RKO (cell line): ENCODE results near the gene NCAPD2.
A peak's percentile ranks its signal among the peaks of the same experiment; 100 is the strongest.
"Not testable (repeated sequence)": the region's sequence is repeated elsewhere in the genome, so short reads cannot be mapped to it uniquely, and the experiment has no call there.

ENCODE experiments used
- DNase-seq: peaks from one replicate; pipeline ENCODE4 v3.0.0-alpha.2; 2016; ENCODE audit warnings: low spot score

NCAPD2 gene

DNA sequence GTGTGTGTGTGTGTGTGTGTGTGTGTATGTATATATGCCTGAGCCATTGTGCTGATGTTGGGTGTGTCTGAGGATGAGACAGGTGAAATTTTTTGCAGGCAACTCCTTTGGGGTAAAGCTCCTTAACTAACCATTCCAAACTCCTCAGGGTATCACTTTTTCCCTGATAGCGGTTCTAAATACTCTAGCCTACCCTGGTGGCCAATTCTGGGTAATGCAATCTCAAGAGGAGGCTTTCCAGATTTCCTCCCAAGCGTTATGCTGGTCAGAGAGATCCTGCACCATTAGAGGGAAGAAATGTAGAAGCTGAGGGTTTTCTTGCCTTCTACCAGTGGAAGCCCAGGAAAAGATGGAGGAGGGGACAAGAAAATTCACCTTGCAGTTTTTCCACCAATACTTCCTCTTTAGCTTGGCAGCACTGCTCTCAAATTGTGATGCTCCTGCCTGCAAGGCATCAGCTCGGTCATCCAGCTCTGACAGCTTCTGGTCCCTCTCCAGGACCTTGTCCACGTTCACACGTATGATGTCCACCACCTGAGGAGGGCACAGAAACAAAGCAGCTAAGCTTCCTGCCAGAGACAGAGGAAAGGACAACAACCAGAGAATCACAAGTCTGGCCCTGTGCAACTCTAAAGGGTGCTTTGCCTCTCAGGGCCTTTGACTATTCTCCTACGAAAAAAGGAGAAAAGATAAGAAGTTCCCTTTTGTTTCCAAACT is 28.3 kb upstream of the NCAPD2 start:
- DNase-seq = peak; percentile 79

DNA sequence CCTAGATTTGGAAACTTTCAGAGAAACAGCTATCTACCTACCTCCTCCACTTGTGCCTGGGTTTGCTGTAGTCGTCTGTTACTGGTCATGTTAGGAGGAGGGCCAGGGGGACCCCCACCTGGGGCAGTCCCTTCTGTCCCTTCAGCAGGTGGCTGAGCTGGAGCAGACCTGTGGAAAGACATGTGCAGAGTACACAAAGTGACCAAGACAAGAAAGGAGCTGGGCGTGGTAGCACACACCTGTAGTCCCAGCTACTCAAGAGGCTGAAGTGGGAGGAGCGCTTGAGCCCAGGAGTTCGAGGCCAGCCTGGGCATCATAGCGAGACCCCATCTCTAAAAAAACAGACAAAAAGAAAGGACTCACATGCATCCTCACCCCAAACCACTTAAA is 27.7 kb upstream of the NCAPD2 start:
- no peak for DNase-seq

DNA sequence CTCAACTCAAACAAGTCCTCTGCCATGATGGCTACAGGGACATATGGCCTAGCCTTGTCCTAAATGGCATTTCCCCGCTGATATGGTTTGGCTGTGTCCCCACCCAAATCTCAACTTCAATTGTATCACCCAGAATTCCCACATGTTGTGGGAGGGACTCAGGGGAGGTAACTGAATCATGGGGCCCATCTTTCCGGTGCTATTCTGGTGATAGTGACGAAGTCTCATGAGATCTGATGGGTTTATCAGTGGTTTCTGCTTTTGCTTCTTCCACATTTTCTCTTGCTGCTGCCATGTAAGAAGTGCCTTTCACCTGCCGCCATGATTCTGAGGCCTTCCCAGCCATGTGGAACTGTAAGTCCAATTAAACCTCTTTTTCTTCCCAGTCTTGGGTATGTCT is 27.2 kb upstream of the NCAPD2 start:
- DNase-seq = not testable (repeated sequence)

DNA sequence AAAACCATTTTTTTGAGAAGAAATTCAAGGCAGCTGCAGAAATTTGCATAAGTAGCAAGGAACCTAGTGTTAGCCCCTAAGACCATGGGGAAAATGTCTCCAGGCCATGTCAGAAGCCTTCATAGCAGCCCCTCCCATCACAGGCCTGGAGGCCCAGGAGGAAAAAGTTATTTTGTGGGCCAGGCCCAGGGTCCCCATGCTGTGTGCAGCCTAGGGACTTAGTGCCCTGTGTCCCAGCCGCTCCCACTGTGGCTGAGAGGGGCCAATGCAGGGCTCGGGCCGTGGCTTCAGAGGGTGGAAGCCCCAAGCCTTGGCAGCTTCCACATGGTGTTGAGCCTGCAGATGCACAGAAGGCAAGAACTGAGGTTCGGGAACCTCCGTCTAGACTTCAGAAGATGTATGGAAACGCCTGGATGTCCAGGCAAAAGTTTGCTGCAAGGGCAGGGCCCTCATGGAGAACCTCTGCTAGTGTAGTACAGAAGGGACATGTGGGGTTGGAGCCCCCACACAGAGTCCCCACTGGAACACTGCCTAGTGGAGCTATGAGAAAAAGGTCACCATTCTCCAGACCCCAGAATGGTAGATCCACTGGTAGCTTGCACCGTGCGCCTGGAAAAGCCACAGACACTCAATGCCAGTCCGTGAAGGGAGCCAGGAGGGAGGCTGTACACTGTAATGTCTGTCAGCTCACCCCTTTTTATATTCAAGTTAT is 26.2 kb upstream of the NCAPD2 start:
- not testable (repeated sequence) for DNase-seq

DNA sequence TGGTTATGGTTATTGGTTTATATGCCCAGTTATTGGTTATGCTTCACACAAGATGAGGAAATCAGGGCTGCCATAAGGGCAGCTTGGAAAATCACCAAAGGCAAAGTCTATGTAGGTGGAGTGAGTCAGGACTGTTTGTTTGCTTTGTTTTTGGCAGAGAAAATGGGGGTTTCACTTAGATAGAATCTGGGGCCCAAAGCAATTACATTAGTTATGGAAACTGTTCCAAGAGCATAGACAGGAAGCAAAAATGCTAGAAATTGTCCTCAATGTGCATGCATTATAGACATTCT is 25.7 kb upstream of the NCAPD2 start:
- DNase-seq = no peak

DNA sequence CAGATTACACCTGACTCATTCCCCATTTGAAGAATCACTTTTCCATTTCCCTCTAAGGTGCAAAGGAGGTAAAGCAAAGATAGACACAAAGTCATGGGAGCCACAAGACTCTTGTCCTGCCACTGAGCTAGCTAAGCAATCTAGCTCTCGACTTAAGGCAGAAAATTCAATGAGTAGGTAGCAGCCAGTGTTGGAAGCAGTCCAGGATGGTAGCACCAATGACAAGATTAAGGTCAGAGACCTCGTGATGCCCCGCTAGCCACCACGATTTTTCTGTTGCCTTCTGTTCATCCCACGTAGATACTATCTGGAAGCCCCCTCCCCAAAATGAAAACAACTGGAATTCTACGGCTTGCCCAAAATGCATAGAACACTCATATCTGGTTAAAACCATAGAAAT is 24.8 kb upstream of the NCAPD2 start:
- DNase-seq = no peak

DNA sequence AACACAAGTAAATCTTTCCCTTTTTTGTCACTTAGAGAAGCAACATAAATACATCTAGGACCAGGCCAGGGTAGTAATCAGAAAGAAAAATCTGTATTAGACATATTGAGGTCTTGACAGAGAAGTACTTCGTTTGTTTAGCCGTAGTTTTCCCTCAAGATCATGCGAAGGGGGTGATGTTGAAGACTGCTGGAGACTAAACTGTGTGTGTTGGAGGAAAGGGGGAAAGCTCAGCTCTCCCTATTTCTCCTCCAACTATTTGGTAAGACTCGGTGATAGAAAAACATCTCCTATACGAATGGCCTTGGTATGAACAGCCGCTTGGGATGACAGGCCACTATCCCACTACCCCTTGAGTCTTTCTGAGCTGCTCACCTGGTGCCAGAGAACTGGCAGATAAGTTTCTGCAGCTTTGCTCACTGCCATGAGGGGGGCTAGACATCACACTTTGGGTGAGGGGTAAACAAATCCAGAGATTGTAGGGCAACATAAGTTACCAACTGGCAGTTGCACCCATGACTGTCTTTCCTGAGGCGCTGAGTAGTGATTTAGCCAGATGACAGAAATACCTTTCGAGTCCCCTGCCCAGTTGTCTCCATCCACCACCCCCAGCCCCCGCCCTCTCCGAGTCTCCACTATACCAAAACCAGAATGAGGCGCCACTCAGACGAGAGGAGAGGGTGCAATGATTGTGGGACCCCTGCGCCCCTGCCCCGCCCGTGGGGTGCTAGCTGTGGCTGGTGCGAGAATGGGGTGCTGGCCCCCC is 24.1 kb upstream of the NCAPD2 start:
- DNase-seq = peak; percentile 15

DNA sequence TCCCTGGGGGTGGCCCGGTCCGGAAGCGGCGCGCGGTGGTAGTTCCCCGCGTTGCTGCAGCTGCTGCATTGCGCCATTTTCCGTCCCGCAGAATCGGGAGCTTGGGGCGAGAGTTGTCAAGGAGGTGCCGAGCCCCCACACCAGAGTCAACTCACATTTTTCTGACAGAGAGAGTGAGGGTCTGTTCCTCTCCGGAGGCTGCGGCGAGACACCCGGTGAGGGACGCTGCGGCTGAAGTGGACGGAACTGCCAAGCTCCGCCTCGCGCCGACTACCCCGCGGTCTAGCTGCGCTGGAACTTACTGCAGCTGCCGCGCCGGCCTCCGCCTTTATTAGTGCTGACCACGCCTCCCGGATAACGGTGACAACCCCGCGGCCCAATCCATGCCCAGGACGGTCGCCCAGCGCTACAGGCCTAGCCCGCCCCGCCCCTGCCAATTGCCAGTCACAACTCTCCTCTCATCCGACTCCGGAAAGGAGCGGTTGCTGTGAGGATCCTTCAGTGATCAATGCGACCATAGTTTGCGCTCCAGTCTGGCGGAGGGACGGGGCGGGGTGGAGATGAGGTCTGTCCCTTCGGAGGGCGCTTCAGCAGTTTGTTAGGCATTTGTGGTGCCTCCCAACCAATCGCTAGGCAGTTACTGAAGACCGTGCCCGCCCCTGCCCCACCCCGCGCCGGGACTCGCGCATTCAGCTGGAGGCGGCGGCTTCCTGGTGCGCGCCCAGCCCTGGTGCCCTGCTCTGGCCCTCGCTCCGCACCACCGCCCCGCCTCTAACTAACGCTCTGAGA is 23.3 kb upstream of the NCAPD2 start, which contains the start of gene VAMP1:
VAMP1 (minus strand) TSS at position 303 of the 789 bp plus-strand sequence; CDS start at position 157, 146 bp downstream.
- peak; percentile 97 for DNase-seq

DNA sequence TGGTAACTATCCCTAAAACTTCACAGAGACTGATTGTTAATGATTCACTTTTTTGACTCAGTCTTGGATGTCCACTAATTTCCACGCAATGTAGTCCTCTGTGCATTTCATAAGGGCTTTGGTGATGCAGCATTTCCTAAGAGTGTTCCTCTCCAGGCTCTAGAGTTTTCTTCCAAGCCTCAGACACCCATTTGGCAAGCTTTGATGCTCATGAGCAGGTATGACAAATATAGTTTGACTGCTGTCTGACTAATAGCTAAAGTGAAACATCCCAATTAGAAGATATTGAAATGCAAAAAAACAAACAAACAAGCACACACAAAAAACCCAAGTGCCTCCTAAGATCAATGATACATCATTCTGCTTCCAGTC is 21.9 kb upstream of the NCAPD2 start:
- DNase-seq = peak; percentile 69

DNA sequence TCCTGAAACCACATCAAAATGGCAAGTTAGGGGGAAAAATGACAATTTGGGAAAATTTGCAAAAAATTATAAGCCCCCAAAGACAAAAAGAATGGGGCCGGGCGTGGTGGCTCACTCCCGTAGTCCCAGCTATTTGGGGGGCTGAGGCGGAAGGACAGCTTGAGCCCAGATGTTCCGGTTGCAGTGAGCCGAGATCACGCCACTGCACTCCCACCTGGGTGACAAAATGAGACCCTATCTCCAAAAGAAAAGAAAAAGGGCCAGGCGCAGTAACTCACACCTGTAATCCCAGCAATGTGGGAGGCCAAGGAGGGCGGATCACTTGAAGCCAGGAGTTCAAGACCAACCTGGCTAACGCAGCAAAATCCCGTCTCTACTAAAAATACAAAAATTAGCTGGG is 21.4 kb upstream of the NCAPD2 start:
- no peak for DNase-seq

DNA sequence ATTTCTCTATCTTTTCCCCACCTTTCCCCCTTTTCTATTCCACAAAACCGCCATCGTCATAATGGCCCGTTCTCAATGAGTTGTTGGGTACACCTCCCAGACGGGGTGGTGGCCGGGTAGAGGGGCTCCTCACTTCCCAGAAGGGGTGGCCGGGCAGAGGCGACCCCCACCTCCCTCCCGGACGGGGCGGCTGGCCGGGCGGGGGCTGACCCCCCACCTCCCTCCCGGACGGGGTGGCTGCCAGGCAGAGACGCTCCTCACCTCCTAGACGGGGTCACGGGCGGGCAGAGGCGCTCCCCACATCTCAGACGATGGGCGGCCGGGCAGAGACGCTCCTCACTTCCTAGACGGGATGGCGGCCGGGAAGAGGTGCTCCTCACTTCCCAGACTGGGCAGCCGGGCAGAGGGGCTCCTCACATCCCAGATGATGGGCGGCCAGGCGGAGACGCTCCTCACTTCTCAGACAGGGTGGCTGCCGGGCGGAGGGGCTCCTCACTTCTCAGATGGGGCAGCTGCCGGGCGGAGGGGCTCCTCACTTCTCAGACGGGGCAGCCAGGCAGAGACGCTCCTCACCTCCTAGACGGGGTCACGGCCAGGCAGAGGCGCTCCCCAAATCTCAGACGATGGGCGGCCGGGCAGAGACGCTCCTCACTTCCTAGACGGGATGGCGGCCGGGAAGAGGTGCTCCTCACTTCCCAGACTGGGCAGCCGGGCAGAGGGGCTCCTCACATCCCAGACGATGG is 18.5 kb upstream of the NCAPD2 start:
- DNase-seq = not testable (repeated sequence)

DNA sequence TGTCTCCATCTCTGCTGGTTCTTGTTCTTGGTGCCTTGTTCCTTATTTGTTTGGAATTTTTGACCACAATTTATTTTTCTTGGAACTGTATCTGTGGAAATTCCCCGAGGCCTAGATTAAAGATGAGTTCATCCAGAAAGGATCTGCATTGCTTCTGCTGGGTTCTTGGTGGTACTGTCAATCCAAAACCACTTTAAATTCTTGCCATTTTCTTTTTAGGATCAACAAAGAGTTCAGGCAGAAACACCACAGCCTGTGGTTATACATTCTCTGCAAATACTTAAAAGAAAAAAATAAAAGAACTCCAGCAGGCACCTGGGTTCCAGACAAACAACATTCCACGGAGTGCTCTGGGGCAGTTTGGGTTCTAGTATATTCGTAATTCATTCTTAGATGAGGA is 17.4 kb upstream of the NCAPD2 start:
- DNase-seq = no peak

DNA sequence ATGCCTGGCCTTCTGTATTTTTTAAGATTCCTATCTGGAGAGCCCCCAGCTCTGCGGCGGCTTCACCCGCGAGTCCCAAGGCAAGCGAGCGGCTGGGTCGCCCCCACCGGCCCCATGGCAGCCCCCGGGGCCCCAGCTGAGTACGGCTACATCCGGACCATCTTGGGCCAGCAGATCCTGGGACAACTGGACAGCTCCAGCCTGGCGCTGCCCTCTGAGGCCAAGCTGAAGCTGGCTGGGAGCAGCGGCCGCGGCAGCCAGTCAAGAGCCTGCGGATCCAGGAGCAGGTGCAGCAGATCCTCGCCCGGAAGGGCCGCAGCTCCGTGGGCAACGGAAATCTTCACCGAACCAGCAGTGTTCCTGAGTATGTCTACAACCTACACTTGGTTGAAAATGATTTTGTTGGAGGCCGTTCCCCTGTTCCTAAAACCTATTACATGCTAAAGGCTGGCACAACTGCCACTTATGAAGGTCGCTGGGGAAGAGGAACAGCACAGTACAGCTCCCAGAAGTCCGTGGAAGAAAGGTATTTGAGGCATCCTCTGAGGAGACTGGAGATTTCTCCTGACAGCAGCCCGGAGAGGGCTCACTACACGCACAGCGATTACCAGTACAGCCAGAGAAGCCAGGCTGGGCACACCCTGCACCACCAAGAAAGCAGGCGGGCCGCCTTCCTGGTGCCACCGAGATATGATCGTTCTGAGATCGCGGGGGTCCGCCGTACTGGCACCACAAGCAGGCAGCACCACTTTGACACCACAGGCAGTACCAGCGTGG is 16.1 kb upstream of the NCAPD2 start:
- DNase-seq = not testable (repeated sequence)

DNA sequence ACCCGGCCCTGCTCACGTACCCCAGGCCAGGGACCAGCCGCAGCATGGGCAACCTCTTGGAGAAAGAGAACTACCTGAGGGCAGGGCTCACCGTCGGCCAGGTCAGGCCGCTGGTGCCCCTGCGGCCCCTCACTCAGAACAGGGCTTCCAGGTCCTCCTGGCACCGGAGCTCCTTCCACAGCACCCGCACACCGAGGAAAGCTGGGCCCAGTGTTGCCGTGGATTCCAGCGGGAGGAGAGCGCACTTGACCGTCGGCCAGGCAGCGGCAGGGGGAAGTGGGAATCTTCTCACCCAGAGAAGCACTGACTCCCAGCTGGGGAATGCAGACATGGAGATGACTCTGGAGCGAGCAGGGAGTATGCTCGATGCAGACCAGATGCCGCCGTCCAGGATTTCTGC is 15.5 kb upstream of the NCAPD2 start:
- no peak for DNase-seq

DNA sequence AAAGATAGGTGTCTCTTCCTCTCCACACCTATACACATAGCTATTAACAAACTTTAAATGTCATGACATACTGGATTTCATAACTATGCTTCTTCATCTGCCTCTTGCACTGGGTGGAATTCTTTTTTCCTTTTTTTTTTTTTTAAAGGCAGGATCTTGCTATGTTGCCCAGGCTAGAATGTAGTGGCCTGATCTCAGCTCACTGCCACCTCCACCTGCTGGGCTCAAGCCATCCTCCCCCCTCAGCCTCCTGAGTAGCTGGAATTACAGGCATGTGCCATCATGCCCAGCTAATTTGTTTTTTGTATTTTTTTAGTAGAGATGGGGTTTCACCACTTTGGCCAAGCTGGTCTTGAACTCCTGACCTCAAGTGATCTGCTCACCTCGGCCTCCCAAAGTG is 5.7 kb upstream of the NCAPD2 start:
- DNase-seq = no peak

DNA sequence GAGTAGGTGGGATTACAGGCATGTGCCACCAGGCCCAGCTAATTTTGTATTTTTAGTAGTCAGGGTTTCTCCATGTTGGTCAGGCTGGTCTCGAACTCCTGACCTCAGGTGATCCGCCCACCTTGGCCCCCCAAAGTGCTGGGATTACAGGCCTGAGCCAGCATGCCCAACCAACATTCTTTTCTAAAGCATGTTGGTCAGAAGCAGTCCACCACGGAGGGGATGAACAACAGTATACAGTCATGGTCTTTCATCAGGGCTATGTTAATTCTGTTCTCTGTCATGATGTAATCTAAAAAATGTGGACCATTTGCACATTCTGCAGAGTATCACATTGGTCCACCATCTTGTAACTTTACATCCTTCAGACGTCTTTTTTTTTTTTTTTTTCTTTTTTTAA is 4.5 kb upstream of the NCAPD2 start:
- DNase-seq = no peak

DNA sequence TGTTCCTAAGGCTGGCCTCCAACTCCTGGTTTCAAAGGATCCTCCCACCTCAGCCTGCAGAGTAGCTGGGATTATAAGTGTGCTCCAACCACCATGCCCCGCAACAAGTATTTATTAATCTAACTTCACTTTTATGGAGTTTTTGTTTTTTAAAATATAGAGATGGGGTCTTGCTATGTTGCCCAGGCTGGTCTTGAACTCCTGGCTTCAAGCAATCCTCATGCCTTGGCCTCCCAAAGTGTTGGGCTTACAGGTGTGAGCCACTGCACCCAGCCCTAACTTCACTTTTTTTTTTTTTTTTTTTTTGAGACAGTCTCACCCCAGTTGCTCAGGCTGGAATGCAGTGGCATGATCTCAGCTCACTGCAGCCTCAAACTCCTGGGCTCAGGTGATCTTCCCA is 3.2 kb upstream of the NCAPD2 start:
- not testable (repeated sequence) for DNase-seq

DNA sequence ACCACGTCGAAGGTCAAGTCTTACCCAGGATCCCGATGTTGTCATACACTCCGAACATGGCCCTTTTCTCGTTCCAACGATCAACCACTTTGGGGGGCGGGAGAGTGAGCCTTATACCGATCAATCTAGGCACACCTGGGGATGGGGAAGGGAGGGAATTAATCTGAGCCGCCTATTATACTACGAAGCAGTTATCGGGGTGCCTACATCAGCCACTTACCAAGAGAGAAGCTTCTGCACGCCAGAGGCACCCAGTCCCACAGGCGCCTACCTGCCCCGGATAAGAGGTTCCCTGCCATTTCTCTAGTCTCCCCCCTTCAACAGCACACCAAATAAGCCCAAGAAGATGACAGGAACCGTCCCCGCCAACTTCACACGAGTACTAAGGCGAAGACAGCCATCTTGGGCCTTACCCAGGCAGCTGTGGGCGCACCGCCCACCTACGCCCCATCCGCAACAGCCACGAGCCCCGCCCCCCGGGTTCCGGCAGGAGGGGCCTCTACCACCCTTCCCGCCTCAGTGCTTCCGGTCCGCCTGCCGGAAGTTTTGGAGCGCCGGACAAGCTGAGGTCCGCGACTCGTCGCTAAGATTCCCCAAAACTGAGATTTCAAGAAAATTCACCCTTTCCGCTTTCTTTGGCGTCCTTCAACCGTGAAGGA is 935 bp upstream of the NCAPD2 start, which contains the start of gene MRPL51:
MRPL51 (minus strand) TSS at position 425 of the 659 bp plus-strand sequence; CDS start at position 299, 126 bp downstream.
- DNase-seq = peak; percentile 95

DNA sequence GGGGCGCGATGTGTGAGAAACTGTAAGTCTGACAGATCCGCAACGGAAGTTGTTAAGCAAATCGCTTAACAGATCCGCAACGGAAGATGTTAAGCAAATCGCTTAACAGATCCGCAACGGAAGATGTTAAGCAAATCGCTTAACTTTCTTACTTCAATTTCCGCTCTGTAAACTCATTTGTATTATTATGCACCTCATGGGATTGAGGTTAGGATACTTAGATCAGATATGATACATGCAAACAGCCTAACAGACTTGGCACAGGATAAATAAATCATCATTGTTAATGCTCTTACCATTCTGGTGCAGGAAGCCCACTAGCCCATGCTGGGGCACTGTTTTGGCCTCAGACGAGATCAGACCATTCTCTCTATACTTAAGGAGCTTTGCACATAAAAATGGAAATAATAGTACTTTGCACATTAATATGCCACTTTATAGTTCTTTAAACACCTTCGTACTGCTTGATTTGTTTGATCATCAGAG is 399 bp downstream of the NCAPD2 start:
- DNase-seq = peak; percentile 72

DNA sequence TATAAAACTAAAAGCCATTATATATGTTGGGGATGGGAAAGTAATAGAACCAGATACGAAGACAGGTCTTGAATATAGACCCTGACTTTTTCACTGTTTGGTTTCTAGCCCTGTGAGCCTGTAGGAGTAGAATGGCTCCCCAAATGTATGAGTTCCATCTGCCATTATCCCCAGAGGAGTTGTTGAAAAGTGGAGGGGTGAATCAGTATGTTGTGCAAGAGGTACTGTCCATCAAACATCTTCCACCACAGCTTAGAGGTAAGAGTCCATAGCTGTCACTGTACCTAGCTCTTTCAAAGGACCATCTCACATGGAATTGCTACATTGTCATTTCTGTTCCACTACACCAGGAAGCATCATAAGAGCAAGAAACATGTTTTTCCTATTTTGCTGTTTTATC is 1.1 kb downstream of the NCAPD2 start:
- DNase-seq = peak; percentile 66
